ENCODE results near the gene DNAJB9. TPM values are rescaled to one million over a fixed set of nuclear protein-coding genes. Genes with fewer than 3 reads are reported as not detected.
"Not testable (repeated sequence)": the region's sequence is repeated elsewhere in the genome, so short reads cannot be mapped to it uniquely, and the experiment has no call there.

The DNAJB9 gene
- total RNA-seq (23.7 TPM), polyA plus RNA-seq (21.8 TPM)

GRCh38 chr7:108569381-108570145 lies at the start of gene DNAJB9, which contains the start of gene THAP5:
Gene DNAJB9 (plus strand): TSS chr7:108569874. CDS start chr7:108571727, 1,853 bp downstream.
Gene THAP5 (minus strand): TSS chr7:108569706. CDS start chr7:108569569, 137 bp downstream.
- Histone ChIP-seq H3K4me1 (ENCODE audit: insufficient read depth) (no peaks in the 10 kb centered on the region), H3K27ac (ENCODE audit: low read depth) (peak within 1 kb of the TSS; percentile 93), H3K4me3 (ENCODE audit: low read depth, low read length) (peak within 1 kb of the TSS; percentile 83), H3K36me3 (ENCODE audit: insufficient read depth) (no peaks in the 10 kb centered on the region)
- under 1% methylated on average over 65 of the region's 65 CpGs for WGBS
- peak; percentile 98 for DNase-seq (ENCODE audit: extremely low spot score)

- WGBS: 83% methylated on average over 2 of the region's 2 CpGs
- no peak for DNase-seq (ENCODE audit: extremely low spot score)
- Histone ChIP-seq H3K27ac (ENCODE audit: low read depth) (no peak overlapping the region), H3K4me1 (ENCODE audit: insufficient read depth) (peaks cover 5% of the 10 kb centered on the region), H3K36me3 (ENCODE audit: insufficient read depth) (peaks cover 2% of the 10 kb centered on the region), H3K4me3 (ENCODE audit: low read depth, low read length) (no peak overlapping the region)
Observed at GRCh38 chr7:108522780-108523179, 46.9 kb upstream of the DNAJB9 start.

GRCh38 chr7:108525327-108525984 lies 44.2 kb upstream of the DNAJB9 start:
- Histone ChIP-seq H3K36me3 (ENCODE audit: insufficient read depth) (no peaks in the 10 kb centered on the region), H3K4me3 (ENCODE audit: low read depth, low read length) (peak overlapping the region; percentile 64), H3K27ac (ENCODE audit: low read depth) (peak overlapping the region; percentile 99), H3K4me1 (ENCODE audit: insufficient read depth) (peaks cover 2% of the 10 kb centered on the region)
- under 1% methylated on average over 22 of the region's 22 CpGs for WGBS
- DNase-seq (ENCODE audit: extremely low spot score): no peak

GRCh38 chr7:108525985-108526767 lies 43.5 kb upstream of the DNAJB9 start, which contains the start of gene PNPLA8:
Gene PNPLA8 (minus strand): TSS chr7:108526135. CDS start chr7:108515491, 10,644 bp downstream.
- H3K4me1 ChIP-seq (ENCODE audit: insufficient read depth): peaks cover 2% of the 10 kb centered on the region
- peak within 1 kb of the TSS; percentile 64 for H3K4me3 ChIP-seq (ENCODE audit: low read depth, low read length)
- peak; percentile 99 for DNase-seq (ENCODE audit: extremely low spot score)
- H3K27ac ChIP-seq (ENCODE audit: low read depth): peak within 1 kb of the TSS; percentile 99
- H3K36me3 ChIP-seq (ENCODE audit: insufficient read depth): no peaks in the 10 kb centered on the region
- WGBS: under 1% methylated on average over 64 of the region's 64 CpGs

- no peak for DNase-seq (ENCODE audit: extremely low spot score)
- Histone ChIP-seq H3K27ac (ENCODE audit: low read depth) (peak overlapping the region; percentile 97), H3K4me3 (ENCODE audit: low read depth, low read length) (peak overlapping the region; percentile 61), H3K36me3 (ENCODE audit: insufficient read depth) (no peaks in the 10 kb centered on the region), H3K4me1 (ENCODE audit: insufficient read depth) (peaks cover 2% of the 10 kb centered on the region)
- WGBS: 8% methylated on average over 3 of the region's 3 CpGs
Observed at GRCh38 chr7:108526768-108527017, 43.0 kb upstream of the DNAJB9 start.

GRCh38 chr7:108528183-108528712 lies 41.4 kb upstream of the DNAJB9 start:
- WGBS: 88% methylated on average over 6 of the region's 6 CpGs
- H3K4me1 ChIP-seq (ENCODE audit: insufficient read depth): peaks cover 2% of the 10 kb centered on the region
- H3K4me3 ChIP-seq (ENCODE audit: low read depth, low read length): no peak overlapping the region
- no peak for DNase-seq (ENCODE audit: extremely low spot score)
- peak overlapping the region; percentile 15 for H3K27ac ChIP-seq (ENCODE audit: low read depth)
- no peaks in the 10 kb centered on the region for H3K36me3 ChIP-seq (ENCODE audit: insufficient read depth)

- no peak overlapping the region for H3K4me3 ChIP-seq (ENCODE audit: low read depth, low read length)
- peaks cover 2% of the 10 kb centered on the region for H3K4me1 ChIP-seq (ENCODE audit: insufficient read depth)
- no peaks in the 10 kb centered on the region for H3K36me3 ChIP-seq (ENCODE audit: insufficient read depth)
- 64% methylated on average over 3 of the region's 3 CpGs for WGBS
- no peak overlapping the region for H3K27ac ChIP-seq (ENCODE audit: low read depth)
- DNase-seq (ENCODE audit: extremely low spot score): no peak
Observed at GRCh38 chr7:108529341-108529740, 40.3 kb upstream of the DNAJB9 start.

- no peaks in the 10 kb centered on the region for H3K4me1 ChIP-seq (ENCODE audit: insufficient read depth)
- H3K36me3 ChIP-seq (ENCODE audit: insufficient read depth): no peaks in the 10 kb centered on the region
- no peak for DNase-seq (ENCODE audit: extremely low spot score)
- H3K4me3 ChIP-seq (ENCODE audit: low read depth, low read length): no peak overlapping the region
- 93% methylated on average over 3 of the region's 3 CpGs for WGBS
- no peak overlapping the region for H3K27ac ChIP-seq (ENCODE audit: low read depth)
Observed at GRCh38 chr7:108533712-108534111, 36.0 kb upstream of the DNAJB9 start.

GRCh38 chr7:108535257-108535656 lies 34.4 kb upstream of the DNAJB9 start:
- WGBS: 64% methylated on average over 5 of the region's 5 CpGs
- H3K36me3 ChIP-seq (ENCODE audit: insufficient read depth): no peaks in the 10 kb centered on the region
- no peak overlapping the region for H3K27ac ChIP-seq (ENCODE audit: low read depth)
- DNase-seq (ENCODE audit: extremely low spot score): no peak
- H3K4me3 ChIP-seq (ENCODE audit: low read depth, low read length): no peak overlapping the region
- H3K4me1 ChIP-seq (ENCODE audit: insufficient read depth): no peaks in the 10 kb centered on the region

GRCh38 chr7:108535744-108536143 lies 33.9 kb upstream of the DNAJB9 start:
- H3K4me1 ChIP-seq (ENCODE audit: insufficient read depth): no peaks in the 10 kb centered on the region
- no peak overlapping the region for H3K27ac ChIP-seq (ENCODE audit: low read depth)
- no peak overlapping the region for H3K4me3 ChIP-seq (ENCODE audit: low read depth, low read length)
- 50% methylated on average over 1 of the region's 1 CpG for WGBS
- no peaks in the 10 kb centered on the region for H3K36me3 ChIP-seq (ENCODE audit: insufficient read depth)
- DNase-seq (ENCODE audit: extremely low spot score): no peak

- Histone ChIP-seq H3K36me3 (ENCODE audit: insufficient read depth) (no peaks in the 10 kb centered on the region), H3K27ac (ENCODE audit: low read depth) (no peak overlapping the region), H3K4me1 (ENCODE audit: insufficient read depth) (no peaks in the 10 kb centered on the region), H3K4me3 (ENCODE audit: low read depth, low read length) (no peak overlapping the region)
- DNase-seq (ENCODE audit: extremely low spot score): no peak
- WGBS: 81% methylated on average over 2 of the region's 2 CpGs
Observed at GRCh38 chr7:108537229-108537628, 32.4 kb upstream of the DNAJB9 start.

GRCh38 chr7:108538236-108538635 lies 31.4 kb upstream of the DNAJB9 start:
- not testable (repeated sequence) for H3K4me1 ChIP-seq (ENCODE audit: insufficient read depth); H3K4me3 ChIP-seq (ENCODE audit: low read depth, low read length); H3K27ac ChIP-seq (ENCODE audit: low read depth); H3K36me3 ChIP-seq (ENCODE audit: insufficient read depth); DNase-seq (ENCODE audit: extremely low spot score)
- 53% methylated on average over 2 of the region's 2 CpGs for WGBS

- H3K27ac ChIP-seq (ENCODE audit: low read depth); DNase-seq (ENCODE audit: extremely low spot score); H3K36me3 ChIP-seq (ENCODE audit: insufficient read depth); H3K4me3 ChIP-seq (ENCODE audit: low read depth, low read length); H3K4me1 ChIP-seq (ENCODE audit: insufficient read depth): not testable (repeated sequence)
- 88% methylated on average over 4 of the region's 4 CpGs for WGBS
Observed at GRCh38 chr7:108538685-108539084, 31.0 kb upstream of the DNAJB9 start.

Measured in urinary bladder (tissue), 4 donors.